GM18868 (cell line): ENCODE results near the gene MYRIP.

Source experiments
- ATAC-seq: cut with Tn5 transposase; IDR thresholded peaks from one replicate; pipeline ENCODE4 v1.9.1; 2021; ENCODE audit warnings: mild to moderate bottlenecking, moderate library complexity; ENCODE audit not compliant: unreplicated experiment

Gene MYRIP

GRCh38 chr3:39961230-39961629, 151.8 kb downstream of the MYRIP start:
- no peak for ATAC-seq

GRCh38 chr3:39962581-39962980, 153.2 kb downstream of the MYRIP start:
- ATAC-seq = no peak

GRCh38 chr3:39965461-39965860, 156.1 kb downstream of the MYRIP start:
- no peak for ATAC-seq

- ATAC-seq = no peak
Measured at GRCh38 chr3:39965997-39966396, 156.6 kb downstream of the MYRIP start.

- no peak for ATAC-seq
Measured at GRCh38 chr3:39970982-39971381, 161.6 kb downstream of the MYRIP start.

GRCh38 chr3:39971559-39972031, 162.2 kb downstream of the MYRIP start:
- no peak for ATAC-seq

GRCh38 chr3:39972508-39972907, 163.1 kb downstream of the MYRIP start:
- no peak for ATAC-seq

GRCh38 chr3:39977058-39977794, 167.8 kb downstream of the MYRIP start:
- no peak for ATAC-seq

- ATAC-seq = no peak
Measured at GRCh38 chr3:39978308-39978707, 168.9 kb downstream of the MYRIP start.

- no peak for ATAC-seq
Measured at GRCh38 chr3:39980058-39980457, 170.6 kb downstream of the MYRIP start.

- no peak for ATAC-seq
Measured at GRCh38 chr3:39980781-39981180, 171.4 kb downstream of the MYRIP start.

- ATAC-seq = no peak
Measured at GRCh38 chr3:39981547-39982184, 172.3 kb downstream of the MYRIP start.

- ATAC-seq = no peak
Measured at GRCh38 chr3:39982665-39983357, 173.4 kb downstream of the MYRIP start.

- no peak for ATAC-seq
Measured at GRCh38 chr3:39989746-39990145, 180.3 kb downstream of the MYRIP start.

GRCh38 chr3:39990532-39990931, 181.1 kb downstream of the MYRIP start:
- peak; percentile 57 for ATAC-seq

GRCh38 chr3:40008796-40009195, 199.4 kb downstream of the MYRIP start:
- ATAC-seq = no peak

- no peak for ATAC-seq
Measured at GRCh38 chr3:40009991-40010390, 200.6 kb downstream of the MYRIP start.

GRCh38 chr3:40012381-40012780, 203.0 kb downstream of the MYRIP start:
- no peak for ATAC-seq

GRCh38 chr3:40016391-40016790, 207.0 kb downstream of the MYRIP start:
- no peak for ATAC-seq

GRCh38 chr3:40018369-40018768, 209.0 kb downstream of the MYRIP start:
- ATAC-seq = no peak

GRCh38 chr3:40019376-40019775, 210.0 kb downstream of the MYRIP start:
- no peak for ATAC-seq

GRCh38 chr3:40020689-40021088, 211.3 kb downstream of the MYRIP start:
- ATAC-seq = no peak
